SIG-M5 (cell line): ENCODE measurements around the gene CABYR.

Experiments used
- DNase-seq: peaks from one replicate; lab custom pipeline; 2025; lab: John Stamatoyannopoulos, UW

The CABYR gene

DNA sequence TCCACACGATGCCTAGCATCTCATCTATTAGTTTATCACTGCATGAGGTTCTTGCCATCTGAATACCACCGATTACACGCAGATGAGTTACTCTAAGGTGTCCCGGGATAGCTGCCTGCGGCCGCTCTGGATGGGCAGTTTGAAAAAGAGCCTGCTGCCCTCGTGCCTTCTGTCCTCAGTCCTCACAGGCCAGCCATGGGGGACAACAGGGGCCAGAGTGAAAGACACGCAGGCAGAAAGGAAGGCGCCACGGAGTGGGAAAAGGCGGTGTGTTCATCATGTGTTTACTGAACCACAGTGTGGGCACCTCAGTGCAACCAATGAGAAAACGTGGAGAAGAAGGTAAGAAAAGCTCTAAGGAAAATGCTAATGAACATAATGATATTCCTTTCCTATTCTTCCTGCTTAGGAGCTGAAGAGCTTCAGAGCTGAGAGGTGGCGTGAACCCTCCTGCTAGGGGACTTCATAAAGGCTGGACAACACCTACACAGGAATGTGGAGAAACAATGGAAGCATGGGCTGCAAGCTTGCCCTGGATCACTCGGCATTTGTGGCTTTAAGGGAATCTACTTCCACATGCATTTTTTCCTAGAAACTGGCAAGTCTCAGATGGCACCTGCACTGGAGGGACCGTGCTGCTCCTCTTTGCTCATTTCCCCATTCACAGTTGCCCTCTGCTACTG, 50.9 kb downstream of the CABYR start:
- no peak for DNase-seq

DNA sequence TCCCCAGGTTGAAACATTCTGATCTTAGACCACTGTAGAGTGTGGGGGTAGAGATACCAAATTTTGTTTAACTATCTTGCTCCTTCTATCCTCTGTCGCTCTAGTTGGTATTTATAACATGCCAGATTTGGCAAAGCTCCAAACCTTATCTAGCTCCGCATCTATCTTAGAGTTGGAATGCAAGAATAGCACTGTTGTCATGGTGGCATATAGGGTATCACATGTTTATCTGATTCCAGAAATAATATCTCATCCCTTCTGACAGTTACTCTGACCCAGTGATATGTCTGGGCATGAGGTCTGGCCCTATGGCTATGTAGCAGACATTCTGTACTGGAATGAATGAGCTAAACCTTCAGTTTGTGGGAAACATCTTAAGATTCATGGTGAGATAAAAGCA, 51.7 kb downstream of the CABYR start:
- no peak for DNase-seq

DNA sequence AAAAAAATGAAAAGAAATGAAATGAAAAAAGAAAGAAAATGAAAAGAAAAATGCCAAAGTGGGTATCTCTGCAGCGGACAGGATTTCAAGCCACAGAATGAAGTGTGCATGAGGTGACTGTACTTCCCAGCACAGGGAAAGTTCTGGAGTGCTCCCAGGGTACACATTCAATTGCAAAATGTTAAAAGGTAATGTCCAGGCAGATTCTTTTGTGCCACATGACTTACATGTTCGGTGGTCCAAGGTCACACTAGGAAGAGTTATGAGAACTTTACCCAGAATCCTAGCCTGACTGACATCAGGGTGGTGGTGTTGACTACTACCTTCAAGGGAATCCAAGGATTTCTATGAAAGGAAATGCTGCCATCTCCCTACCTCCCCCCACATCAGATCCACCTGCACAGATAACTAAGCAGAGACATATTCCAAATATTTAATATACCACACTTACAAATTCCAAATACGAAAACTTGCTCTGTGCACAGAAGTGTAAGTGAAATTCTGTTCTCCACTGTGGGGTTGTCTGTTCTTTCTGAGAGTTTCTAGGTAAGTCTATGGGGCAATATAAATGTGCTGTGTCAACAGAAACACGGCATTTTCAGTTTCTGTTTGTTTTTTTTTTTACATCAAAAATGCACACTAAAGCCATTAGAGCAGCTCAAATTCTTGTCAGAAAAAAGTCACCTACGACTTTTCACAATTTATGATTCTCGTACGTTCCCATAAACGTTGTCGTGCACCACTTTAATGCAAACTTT, 56.6 kb downstream of the CABYR start:
- DNase-seq, result no peak

DNA sequence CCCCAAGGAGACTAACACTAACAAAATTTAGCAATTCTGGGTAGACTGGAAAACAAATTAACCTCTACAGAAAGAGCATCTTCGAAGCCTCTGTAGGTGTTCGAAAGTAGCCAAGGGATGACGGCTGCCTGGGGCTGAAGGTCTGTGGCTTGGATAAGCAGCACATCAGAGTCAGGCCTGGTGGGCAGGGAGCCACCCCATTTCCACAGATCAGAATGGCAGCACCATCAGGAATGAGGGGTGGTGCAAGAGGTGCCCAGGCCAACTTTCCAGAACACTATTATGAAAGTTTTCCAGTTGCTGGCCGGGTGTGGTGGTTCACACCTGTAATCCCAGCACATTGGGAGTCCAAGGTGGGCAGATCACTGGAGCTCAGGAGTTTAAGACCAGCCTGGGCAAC, 57.9 kb downstream of the CABYR start:
- DNase-seq, result no peak

DNA sequence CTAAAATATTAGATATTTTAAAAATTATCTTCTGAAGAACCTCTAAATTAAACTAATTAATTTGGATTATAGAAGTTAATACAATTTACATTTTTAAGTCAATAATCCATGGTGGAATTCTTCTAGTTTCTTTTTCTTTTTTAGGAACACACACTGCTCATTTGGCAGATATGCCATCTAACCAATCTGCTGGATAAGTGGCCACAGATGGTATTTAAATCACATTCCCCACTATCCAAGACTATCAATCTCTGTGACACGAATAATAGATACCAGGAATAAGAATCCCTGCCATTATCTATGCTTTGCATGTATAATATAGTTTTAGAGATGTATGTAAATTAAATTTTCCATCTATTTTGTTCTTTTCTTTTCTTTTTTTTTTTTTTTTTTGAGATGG, 58.5 kb downstream of the CABYR start:
- DNase-seq, result no peak

DNA sequence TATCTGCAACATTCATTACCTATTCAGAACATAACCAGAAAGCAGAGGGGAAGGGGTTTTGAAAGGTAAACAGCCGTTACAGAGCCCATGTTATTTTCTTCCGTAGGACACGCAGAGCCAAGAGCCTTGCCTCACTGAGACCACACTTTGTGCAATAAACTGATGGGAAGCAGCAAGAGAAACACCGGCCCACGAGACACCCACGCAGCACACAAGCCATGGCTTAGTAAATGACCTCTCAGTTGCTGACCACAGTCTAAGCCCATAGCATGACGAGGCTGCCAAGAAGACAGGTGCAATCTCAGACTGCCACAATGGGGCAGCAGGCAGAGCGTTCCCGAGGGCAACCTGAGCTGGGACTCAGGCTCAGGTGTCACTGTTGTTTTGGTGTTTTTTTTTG, 59.6 kb downstream of the CABYR start:
- DNase-seq, result no peak

DNA sequence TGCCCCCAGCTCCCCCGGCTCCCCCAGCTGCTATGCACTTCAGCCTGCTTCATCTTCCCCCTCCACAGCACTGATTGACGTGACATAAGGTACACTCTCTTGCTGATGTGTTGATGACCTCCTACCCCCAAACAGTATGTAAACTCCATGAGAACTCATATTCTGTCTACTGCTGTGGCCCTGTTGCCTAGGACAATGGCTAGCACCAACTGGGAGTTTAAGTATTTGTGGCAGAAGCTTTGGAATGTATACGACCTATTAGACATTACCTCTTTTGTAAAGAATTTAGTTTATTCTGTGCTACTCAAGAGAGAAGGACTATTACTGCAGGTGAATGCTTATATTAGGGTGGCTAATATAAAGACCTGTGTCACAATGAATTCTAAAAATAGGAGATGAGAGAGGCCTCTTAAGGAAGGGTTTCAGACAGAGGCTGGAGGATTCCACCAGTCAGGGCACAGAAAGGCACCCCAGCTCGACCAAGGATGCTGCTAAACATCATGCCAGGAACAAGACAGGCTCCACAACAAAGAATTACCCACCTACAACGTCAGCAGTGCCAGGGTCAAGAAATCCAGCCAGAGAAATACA, 60.6 kb downstream of the CABYR start:
- no peak for DNase-seq

DNA sequence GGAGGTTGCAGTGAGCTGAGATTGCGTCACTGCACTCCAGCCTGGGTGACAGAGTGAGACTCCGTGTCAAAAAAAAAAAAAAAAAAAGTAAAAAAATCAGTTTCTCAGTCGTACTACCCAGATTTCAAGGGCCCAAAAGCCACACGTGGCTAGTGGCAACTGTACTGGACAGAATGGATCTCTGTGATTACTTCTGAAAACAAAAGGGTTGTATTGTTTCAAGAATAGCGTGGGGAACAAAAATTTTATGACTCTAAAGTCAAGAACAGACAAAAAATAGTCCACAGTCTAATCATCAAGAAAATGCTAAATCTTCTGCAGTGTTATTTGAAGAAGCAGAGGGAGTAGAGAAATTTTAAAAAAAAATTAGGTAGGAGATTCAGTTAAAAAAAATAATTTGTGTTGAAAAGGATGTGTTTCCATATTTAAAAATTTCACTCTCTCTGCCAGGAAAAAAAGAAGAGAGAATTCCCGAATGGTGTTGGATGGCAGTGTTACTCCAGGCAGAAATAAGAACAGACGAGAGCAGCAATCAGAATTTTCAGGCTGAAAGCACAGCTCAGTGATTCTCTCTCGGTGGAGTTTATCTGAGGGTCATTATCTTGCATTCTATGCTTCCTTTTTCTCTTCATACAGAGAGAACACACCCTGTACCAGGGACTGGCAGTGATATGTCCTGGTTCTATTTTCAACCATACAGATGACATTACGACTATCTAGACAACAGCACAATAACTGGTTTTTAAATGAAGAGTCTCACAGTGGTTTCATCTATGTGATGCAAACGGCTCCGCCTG, 61.8 kb downstream of the CABYR start:
- DNase-seq, result no peak

DNA sequence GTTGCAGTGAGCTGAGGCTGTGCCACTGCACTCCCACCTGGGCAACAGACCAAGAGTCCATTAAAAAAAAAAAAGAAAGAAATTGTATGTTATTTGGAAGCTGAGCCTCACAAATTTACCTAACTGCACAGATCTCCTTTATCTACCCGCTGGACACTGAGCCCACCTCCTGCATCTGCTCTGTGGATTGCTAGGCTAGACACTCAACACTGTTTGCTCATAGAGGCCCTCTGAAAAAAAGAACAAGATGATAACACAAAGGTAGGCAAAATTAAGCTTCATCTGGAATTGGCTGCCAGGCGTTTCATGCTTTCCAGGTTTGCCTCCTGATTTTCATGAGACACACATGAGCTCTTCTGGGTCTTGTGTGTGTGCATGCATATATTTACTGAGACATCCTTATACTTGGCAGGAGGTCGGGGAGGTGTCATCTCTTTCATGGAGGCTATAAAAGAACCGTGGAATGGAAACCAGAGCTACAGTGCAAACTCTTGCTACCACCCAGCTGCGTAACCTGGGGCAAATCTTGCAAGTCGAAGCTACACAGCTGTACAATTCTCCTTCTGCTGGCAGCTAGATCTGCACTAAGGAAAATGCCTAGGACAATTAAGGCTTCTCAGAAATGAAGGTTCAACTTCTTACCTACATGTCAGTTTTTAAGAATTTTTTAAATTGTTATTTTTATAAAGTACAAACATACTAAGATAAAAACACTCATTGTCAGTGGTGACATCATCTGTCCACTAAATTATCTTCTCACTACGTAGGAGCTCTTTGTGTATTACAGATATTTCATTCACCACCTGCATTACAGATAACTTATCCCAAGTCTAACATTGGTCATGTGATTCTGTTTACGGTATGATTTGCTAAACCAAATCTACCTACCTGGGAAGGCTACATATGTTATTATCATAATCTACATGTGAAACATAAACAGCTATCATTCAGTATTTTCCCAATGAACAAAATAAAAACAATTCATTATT, 63.1 kb downstream of the CABYR start:
- no peak for DNase-seq

DNA sequence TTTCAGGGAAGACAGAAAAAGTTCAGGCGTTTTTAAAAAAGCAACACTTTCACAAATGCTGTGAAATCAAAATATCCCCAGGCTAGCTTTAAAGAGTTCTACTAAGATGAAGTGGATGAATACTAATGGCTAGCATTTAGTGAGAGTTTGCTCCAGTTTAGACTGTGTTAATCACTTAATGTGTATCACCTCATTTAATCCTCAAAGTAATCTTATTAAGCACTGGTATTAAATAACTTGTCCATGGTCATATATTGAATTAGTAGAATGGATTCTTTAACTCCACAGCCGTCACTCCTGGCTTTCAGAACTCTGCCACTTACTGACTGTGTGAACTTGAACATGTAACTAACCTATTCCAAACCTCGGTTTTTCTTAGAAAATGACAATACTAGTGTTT, 66.0 kb downstream of the CABYR start:
- no peak for DNase-seq

DNA sequence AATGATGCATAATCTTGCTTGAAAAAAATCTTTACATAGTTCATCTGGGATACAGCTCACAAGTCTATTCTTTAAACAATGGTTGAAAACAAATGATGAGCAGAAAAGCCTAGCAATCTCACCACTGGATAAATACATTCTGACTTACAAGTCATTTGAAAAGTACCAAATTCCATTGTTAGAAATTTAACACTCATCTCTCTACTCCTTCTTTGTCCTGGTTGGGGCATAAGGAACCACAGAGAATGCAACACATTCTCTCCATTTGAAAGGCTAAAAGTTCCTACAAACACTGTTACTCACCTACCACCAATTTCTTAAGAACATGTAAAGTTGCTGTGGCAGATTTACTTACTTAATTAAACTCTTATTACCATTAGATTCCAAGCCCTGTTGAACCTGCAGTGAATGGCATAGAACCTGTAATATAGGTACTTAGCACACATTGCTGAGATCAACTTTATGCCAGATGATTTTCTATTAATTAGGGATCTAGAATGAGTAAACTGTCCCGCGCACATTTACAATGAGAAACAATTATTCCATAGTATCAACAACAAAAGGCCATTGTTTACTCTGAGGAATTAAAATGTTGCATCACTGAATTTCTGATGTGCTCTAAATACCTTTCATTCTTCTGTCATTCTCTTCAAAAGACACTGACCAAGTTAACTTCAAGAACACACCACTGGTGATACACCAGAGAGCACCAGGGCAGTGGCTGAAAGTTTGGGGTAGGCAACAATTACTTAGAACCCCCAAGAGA, 69.6 kb downstream of the CABYR start:
- DNase-seq, result no peak

DNA sequence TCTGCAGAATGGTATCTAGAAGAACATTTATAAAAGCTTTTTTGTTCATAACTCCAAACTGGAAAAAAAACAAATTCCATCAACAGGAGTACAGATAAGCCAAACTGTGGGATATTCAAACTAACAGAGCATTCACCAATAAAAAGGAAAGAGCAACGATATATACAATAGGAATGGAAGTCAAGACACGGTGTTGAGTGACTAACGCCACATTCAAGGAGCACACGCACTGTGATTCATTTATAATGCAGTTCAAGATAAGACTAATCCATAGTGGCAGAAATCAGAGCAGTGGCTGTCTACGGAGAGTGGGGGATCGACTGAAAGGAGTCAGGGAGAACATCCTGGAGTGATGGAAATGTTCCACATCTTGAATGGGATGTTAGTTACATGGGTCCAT, 70.7 kb downstream of the CABYR start:
- DNase-seq, result no peak
